Ishikawa (cell line): ENCODE measurements around the gene C10orf62.

Experiments used
- CEBPB ChIP-seq: IDR thresholded peaks from 2 replicates; pipeline ENCODE4 v1.6.1; 2012
- EP300 ChIP-seq: IDR thresholded peaks from 2 replicates; pipeline ENCODE4 v1.6.1; 2012; ENCODE audit warnings: borderline replicate concordance
- FOXM1 ChIP-seq: IDR thresholded peaks from 2 replicates; pipeline ENCODE4 v1.6.1; 2012; ENCODE audit warnings: low read depth, borderline replicate concordance
- REST ChIP-seq: IDR thresholded peaks from 2 replicates; pipeline ENCODE4 v1.6.1; 2012; ENCODE audit warnings: low read depth, mild to moderate bottlenecking
- TEAD4 ChIP-seq: IDR thresholded peaks from 2 replicates; pipeline ENCODE4 v1.6.1; 2012
- USF1 ChIP-seq: IDR thresholded peaks from 2 replicates; pipeline ENCODE4 v1.6.1; 2012
- TF ChIP-seq, protein P1 (sequence below): IDR thresholded peaks from 2 replicates; pipeline ENCODE4 v1.6.1; 2012

DNA sequence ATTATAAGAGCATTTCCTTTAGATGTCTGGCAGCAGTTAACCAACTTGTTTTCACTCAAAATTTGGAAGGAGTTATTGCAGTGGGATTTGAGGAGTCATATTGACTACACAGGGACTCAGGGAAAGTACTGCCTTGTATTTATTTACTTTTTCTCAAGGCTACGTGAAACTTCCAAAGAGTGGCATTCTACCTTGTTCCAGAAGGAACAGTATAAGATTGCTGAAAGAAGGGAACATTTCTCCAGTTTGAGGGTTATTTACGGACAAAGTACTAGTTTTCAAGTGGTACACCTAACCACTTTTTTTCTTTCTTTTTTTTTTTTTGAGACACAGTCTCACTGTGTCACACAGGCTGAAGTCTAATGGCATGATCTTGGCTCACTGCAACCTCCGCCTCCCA lies 38.7 kb downstream of the C10orf62 start:
- TF ChIP-seq, protein P1, sequence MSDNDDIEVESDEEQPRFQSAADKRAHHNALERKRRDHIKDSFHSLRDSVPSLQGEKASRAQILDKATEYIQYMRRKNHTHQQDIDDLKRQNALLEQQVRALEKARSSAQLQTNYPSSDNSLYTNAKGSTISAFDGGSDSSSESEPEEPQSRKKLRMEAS: no peak
- TF ChIP-seq EP300 (no peak), USF1 (no peak), REST (no peak), TEAD4 (no peak), CEBPB (no peak), FOXM1 (no peak)
